HG03342 (cell line): ENCODE measurements around the gene OR2S2.

Source experiments
- ATAC-seq: cut with Tn5 transposase; IDR thresholded peaks from one replicate; pipeline ENCODE4 v1.9.1; 2021; ENCODE audit warnings: mild to moderate bottlenecking, moderate library complexity; ENCODE audit not compliant: unreplicated experiment

The OR2S2 gene

GRCh38 chr9:35910613-35911359, 47.2 kb downstream of the OR2S2 start:
- no peak for ATAC-seq

GRCh38 chr9:35909687-35910612, 48.0 kb downstream of the OR2S2 start:
- ATAC-seq: no peak

- no peak for ATAC-seq
Measured at GRCh38 chr9:35909274-35909673, 48.7 kb downstream of the OR2S2 start, which contains the start of gene SPAAR. SPAAR (plus strand) TSS chr9:35909490; CDS start chr9:35910464, 974 bp downstream.

GRCh38 chr9:35908504-35909125, 49.3 kb downstream of the OR2S2 start:
- no peak for ATAC-seq

- ATAC-seq: no peak
Measured at GRCh38 chr9:35907711-35908503, 50.0 kb downstream of the OR2S2 start.
